ENCODE data around the gene DNM3.
"Not testable (repeated sequence)": the region's sequence is repeated elsewhere in the genome, so short reads cannot be mapped to it uniquely, and the experiment has no call there.

The DNM3 gene

DNA sequence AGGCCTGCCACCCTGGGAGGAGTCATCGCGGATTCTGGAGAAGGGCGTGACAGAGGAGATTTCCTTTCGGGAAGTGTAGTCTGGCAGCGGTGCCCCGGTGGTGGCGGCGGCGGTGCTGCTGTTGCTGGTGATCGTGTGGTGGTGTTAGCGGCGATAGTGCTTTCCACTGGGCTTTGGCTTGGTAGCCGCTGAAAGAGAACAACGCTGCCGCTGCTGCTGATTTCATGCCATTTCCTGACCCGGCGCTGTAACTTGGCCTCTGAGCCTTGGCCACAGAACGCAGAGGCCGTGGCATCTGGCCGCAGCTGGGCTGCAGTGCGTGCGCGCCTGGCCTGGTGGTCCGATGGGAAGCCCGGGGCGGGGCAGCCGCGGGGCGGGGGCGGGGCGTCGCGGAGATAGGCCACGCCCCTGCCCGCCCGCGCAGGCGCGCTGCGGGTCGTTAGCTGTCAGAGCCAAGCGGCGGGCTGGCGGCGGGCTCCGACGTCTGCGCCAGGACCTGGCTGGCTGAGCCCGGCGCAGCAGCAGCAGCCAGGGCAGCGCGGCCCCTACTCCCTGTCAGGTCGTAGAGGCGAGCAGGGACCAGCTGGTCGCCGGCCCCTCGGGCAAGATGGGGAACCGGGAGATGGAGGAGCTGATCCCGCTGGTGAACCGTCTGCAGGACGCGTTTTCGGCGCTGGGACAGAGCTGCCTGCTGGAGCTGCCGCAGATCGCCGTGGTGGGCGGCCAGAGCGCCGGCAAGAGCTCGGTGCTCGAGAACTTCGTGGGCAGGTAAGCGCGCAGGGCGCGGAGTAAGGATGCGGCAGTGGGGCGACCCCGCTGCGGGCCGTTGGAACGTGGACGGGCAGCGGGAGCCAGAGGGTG lies at the start of gene DNM3:
DNM3 (plus strand) TSS at position 449 of the 861 bp plus-strand sequence; CDS start at position 608, 159 bp downstream.
- peak; percentile 99 for DNase-seq

DNA sequence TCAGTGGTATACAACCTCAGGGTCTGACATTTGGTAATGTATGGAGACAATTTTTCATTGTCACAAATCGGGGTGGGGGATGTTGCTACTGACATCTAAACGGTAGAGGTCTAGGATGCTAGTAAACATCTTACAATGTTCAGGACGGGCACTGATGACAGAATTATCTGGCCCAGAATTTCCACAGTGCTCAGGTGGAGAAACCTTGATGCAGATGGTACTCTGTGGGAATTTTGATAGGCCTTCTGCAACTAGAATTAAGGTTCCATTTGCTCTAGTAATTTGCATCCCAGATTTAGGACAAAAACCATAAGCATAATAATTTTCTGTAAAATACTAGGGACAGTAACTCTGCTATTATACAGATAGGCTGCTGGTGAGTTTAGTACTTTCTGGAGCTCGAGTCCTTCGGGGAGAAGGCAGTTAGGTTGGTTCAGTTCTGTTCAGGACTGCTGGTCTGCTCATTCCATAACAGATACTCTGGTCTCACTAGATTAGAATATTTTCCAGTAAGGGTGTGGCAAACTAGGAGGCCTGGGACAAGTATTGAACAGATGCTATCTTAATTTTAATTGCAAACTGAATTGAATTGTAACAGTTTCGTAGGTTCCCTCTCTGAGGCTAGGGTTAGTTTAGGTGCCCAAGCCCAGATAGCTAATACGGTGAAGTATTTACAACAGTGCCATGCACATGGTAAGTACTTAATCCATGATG lies 48.5 kb upstream of the DNM3 start:
- DNase-seq = no peak

DNA sequence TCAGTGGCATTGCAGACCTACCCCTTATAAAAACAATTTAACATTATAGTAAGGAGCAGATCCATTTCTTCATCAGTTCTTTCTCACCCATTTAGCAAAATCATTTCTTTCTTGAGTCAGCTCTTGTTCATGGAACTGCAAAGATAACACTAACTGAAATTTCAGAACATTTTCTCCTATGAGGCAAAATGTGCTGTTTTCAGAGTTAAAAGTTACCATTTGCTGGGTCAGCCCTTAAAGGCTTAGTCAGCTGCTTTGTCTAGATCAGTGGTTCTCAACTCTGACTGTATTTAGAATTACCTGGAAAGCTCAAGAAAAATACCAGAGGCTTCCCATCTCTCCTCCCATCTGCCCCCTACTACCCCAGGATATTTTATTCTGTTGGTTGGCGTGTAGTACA lies 47.7 kb upstream of the DNM3 start:
- no peak for DNase-seq

DNA sequence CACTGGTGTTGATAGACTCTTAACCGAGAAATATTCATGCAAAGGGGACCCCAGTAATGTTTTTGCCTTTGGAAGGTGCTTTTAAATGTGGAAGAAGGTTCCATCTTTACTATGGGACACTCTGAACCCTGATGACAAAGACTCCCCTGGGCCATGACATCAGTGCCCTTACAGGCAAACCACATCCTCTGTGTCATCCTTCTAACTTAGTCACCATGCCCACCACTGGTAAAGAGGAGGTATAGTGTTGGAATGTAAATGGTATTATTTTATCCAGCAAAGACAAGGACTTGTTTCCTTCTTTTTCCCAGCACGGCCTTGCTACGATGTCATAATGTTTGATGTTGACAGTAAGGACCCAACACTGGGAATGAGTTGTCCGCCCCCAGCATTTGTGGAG lies 47.2 kb upstream of the DNM3 start:
- DNase-seq = peak; percentile 72

DNA sequence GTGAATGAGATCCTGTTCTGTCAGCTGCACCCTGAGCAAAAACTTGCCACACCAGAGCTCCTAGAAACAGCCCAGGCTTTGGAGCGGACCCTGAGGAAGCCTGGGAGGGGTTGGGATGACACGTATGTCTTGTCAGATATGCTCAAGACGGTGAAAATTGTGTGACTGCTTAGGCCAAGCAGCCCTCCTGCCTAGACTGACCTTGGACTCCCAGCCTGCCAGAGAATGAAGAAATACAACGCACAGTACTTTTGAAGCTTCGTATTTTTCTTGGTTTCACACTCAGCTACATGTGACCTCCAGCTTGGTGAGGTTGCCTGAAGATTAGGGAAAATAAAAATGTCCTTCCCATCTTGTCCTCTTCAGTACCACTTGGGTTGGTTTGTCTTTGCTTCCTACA lies 44.7 kb upstream of the DNM3 start:
- no peak for DNase-seq

DNA sequence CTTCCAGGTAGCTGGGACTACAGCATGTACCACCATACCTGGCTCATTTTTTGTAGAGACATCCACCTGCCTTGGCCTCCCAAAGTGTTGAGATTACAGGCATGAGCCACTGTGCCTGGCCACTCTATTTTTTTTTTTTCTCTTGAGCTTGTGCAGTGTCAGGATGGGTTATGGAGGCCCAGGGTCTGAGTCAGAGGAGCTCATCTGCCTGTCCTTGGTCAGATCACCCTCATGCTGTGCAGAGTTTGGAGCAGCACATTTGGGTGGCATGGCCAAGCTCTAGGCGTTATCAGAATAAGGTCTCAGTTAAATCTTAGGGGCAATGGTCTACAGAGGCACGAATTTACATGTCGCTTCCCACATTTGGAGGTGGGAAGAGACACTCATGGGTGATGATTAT lies 43.0 kb upstream of the DNM3 start:
- no peak for DNase-seq

DNA sequence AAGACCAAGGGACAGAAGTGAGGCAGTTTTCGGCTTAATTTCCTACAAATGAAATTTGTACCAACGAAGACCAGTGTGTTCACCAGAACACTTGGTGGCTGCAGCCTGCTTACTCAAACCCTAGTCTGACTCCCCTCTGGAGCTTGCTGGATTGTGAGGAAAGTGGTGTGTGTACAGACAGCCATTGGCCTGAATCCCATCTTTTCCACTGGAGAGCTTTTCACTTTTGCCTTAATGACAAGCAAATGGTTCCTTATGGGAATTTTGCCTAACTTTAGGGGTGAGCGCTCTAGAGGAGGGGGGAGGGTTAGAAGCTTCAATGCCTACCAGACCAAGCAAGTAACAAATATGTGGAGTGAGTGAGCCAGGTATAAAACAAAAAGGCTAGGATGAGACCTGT lies 42.5 kb upstream of the DNM3 start:
- DNase-seq = no peak

DNA sequence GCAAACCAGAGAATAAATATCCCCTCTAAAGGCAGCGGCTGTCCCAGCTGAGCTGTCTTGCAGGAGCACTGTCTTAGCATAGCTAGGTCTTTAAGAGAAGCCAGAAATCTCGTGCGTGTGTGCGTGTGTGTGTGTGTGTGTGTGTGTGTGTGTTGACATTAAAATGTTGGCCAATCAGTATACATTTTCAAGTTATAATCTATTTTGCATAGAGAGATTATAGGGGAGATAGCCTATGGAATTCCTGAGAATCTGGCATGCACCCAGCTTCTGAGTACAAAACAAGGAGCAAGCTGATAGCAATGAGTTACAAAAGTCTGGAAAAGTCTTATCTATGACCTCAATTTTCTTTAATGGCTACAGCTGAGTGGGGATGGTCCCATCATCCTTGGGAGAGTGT lies 42.1 kb upstream of the DNM3 start:
- no peak for DNase-seq

DNA sequence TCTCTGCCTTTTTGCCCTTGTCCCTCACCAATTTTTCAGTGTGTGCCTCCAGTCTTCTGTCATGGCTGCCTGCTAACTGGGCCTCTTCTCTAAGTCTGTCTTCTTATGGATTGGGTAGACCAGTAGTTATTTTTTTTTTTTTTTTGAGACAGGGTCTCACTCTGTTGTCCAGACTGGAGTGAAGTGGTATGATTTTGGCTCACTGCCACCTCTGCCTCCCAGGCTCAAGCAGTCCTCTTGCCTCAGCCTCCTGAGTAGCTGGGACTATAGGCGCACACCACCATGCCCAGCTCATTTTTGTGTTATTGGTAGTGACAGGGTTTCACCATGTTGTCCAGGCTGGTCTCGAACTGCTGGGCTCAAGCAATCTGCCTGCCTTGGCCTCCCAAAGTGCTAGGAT lies 41.6 kb upstream of the DNM3 start:
- not testable (repeated sequence) for DNase-seq

DNA sequence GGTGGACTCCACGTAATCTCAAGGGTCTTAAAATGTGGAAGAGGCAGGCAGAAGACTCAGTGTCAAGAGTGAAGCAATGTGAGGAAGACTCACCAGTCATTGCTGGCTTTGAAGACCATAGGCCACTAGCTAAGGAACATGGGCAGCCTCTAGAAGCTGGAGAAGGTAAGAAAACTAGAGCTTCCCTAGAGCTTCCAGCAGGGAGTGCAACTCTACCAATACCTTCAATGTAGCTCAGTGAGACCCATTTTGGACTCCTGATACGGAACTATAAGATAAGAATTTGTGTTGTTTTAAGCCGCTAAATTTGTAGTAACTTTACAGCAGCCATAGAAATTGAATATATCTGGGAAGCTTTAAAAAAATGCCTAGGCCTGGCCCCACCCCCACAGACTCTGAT lies 41.0 kb upstream of the DNM3 start:
- DNase-seq = no peak

DNA sequence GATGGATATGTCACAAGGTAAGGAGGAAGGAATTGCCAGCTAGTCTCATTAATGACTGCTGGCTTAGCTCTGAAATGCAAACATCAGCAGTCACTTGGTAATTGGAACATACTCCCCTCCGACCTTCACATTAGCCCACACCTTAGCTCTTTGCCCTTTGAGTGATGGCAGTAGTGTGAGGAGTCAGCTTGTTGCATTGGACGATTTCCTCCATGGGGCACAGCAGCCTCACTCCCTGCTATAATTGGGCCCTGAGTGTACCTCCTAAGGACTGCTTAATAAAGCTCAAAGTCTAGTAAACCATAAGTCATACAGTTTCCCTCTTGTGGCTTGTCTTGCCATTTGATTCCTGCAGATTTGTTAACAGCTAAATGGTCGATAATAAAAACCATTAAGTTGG lies 40.4 kb upstream of the DNM3 start:
- no peak for DNase-seq

DNA sequence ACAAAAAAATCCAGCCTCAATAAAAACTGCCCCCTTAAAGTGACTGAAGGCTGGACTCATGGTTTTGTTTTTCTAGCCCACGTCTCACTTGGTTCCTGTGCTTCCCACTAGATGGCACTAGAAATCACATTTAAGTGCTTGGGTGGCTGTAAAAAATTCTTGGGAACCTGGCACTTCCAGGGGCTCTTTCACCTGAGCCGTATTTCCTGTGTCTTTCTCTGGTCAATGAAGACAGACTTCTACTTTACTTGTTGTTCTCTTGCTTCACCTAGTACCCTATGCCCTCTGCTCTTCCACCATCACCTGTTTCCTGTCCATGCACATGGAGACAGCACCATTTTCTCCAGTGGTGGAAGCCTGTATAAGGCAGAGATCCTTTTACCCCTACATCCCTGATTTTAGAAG lies 39.8 kb upstream of the DNM3 start:
- no peak for DNase-seq

DNA sequence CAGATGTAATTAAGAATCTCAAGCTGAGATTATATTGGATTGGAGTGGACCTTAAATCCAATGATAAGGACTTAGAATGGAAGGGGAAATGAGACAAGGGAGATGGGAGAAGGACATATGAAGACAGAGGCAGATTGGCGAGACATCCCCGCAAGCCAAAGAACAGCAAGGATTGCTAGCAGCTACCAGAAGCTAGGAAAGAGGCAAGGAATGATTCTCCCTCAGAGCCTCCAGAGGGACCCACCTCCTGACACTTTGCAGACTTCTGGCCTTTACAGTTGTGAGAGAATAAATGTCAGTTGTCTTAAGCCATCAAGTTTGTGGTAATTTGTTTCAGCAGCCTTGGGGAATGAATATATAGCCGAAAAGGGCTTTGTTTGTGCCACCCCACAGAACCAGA lies 39.1 kb upstream of the DNM3 start:
- no peak for DNase-seq

DNA sequence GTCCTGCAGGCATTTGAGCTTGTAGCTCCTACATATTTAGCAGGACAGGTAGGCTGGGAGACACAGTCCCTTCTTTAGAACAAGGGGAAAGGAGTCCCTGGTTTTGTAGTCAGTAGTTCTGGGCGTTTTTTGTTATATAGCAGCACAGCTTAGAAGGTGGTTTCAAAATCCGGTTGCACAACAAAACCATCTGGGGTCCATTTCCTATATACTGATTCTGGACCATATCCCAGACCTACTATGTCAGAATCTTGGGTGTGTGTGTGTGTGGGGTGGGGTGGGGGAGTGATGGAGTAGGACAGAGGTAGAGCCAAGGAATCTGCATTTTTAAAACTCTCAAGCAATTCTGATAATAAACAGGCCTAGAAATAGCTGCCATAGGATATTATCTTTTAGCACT lies 38.3 kb upstream of the DNM3 start:
- no peak for DNase-seq

DNA sequence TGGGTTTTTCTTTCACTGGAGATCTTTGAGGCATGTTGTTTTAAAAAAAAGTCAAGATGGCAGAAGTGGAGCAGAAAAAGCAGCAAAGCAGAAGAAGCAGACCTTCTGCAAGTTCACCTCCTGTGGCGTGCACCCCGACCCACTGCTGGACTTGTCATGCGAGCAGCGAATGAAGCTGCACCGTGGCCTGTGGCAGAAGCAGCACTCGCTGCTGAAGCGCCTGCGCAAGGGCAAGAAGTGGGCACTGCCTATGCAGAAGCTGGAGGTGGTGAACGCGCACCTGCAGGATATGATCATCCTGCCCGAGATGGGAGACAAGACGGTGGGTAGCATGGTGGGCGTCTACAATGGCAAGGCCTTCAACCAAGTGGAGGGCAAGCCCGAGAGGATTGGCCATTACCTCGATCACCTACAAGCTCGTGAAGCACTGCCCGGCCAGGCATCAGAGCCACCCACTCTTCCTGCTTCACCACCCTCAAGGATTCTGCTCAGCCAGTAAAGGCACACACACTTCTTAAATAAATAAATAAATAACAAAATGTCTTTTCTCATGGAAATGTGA lies 37.8 kb upstream of the DNM3 start:
- DNase-seq = no peak

DNA sequence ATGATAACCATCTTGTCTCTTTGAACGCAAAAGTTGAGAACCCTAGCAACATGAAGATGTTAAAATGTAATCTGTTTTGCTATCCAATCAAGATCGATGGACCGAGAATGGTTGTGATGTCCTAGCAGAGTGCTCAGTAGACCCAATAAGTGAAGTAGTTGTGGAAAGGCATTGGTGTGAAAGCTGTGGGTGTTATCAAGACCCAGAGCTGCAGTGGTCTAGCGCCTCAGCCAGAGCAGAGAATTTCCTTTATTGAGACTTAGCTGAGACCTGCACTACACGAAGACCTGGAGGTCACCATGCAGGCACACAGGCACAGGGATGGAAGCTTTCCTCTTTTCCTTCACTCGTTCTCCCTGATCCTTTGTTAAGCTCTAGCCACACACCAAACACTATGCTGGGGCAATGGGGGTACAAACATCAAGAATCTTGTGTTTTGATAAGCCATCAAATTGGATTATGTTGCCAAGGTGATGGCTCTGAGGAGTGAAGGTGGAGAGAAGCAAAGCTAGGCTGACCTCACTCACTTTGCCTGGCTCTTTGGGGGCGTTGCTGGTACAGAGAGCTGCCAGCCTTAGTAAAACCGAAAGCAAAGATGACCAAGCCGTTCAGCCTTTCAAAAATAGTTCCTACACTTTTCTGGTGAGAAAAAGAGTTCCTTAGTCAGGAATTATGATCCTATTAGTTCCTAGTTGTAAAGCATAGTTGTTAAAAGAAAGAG lies 35.7 kb upstream of the DNM3 start:
- DNase-seq = no peak

DNA sequence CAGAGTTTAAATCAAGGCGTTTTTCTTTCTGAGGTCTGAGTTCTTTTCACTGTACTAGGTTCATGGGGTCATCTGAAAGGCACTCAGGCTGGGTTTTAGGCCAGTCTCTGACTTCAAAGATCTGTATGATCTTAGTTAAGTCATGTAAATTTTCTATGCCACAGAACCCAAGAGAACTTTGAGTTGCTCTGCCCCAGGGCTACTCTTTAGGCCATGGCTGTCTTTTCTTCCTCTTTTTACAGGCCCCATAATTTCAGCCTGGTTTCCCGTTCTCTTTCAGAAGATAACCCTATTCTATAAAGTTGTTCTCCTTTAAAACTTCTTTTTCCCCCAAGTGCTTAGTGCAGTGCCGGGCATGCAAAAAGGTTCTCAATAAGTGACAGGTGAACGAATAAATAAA lies 33.7 kb upstream of the DNM3 start:
- no peak for DNase-seq

DNA sequence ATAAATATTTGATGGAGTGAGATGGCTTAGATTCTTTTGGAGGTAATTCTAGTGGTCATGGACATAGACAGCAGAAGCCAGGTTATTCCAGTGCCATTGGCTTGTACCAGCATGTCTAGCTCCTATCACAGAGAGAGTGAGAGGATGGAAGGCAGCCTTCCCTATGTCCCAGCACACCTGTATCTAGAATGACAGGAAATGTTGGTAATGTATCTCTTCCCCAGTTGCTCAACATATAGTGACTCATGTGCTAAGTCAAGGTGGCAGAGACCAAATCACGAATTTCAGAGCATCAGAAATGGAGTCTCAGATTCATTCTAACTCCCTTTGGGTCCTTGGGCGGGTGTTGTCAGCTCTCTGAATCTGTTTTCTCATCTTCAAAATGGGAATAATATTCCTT lies 31.5 kb upstream of the DNM3 start:
- DNase-seq = no peak

DNA sequence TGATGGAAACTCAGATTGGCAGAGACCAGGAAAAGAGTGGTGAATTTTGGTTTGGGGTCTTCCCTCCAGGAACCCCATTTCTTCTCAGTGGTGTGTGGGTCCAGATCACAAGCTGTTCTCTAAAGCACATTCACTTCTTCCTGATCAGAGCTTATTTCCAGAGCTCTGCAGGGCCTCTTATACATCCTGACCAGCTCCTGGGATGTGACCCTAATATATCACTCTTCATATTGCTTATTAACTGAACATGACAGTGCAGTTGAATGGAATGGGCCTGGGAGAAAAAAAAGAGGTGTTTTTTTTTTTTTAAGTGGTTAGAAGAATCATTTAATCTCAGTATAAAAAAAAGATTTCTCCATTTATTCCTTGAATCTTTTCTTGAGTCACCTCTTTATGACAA lies 29.6 kb upstream of the DNM3 start:
- no peak for DNase-seq

DNA sequence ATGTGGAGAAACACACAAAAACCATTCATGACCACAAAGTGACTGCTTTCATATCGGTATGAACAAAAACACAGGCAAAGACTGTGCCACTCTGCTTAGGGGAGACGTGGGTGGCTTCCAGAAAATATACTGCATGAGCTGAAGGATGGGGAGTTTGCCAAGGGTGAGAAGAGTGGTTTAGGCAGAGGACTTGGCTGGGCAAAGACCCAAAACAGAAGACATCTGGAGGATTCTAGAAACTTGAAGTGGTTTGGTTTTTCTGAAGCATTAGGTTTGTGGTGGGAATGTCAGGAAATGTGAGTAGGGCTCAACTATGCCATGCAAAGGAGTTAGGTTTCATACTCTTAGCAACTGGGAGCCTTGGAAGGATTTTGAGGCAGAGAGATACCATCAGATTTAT lies 26.6 kb upstream of the DNM3 start:
- DNase-seq = no peak

DNA sequence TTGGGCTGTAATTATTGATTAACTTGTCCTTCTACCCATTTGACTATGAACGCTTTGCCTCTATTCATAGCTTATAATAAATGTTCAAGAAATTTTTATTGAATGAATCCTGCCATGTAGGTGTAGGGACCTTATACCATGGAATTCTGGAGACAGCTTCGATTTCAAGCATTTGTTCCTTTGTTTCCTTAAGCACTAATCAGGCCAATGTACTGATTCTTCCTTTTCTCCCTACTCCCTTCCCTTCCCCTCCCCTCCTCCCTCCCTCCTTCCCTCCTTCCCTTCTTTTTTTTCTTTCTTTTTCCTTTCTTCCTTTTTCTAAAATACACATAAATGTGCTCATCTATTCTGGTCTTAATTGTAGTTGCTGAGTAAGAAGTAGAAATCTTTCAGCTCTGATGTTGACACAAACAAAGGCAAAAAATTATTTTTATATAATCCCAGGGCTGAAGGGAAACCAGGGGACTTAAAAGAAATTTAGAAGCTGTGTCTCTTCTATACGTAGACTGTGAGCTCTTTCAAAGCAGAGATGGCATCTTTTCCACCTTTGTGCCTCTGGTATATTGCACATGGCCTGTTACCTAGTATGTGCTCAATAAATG lies 24.9 kb upstream of the DNM3 start:
- no peak for DNase-seq

DNA sequence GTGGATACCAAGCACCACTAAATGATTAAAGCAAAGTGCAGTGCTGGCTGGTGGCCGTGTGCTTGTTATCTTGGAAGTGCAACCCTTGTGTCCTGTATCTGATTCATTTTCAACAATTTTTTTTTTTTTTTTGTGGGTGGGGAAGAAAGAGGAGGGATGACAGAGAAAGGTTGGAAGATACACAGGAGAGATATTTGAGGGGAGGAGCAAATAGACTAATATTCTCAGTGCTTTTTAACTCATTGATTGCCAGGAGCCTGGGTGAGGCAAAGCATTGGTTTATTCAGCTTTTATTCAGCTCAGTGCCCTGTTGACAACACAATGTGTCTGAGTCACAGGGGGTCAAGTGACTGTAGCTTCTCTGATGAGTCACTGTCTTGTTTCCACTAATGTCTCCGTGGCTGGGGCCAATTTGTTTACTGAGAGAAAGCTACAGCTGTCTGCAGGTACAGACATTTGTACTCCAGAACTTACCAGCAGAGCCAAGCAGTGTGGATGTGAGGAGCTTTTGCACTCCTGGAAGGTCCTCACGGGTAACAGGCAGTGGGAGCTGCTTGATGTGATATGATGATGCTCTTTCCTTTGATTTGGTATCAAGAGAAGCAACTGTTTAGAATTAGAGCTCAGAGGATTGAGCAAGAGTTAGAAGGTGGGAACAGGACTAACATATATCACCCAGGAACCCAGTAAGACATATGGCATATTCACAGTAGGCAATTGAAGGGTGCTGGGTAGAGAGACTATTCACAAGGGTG lies 23.6 kb upstream of the DNM3 start:
- DNase-seq = no peak

All from GOT3 (cell line).